BLaER1 (cell line): ENCODE results near the gene CACNG8.

ENCODE experiments used
- H3K27ac ChIP-seq: shearing (Covaris generic); formaldehyde crosslinking; 2 replicates; pipeline ENCODE4 v1.8.1; 2022
- H3K27me3 ChIP-seq: shearing (Covaris generic); formaldehyde crosslinking; 2 replicates; pipeline ENCODE4 v1.8.1; 2022
- H3K36me3 ChIP-seq: shearing (Covaris generic); formaldehyde crosslinking; 2 replicates; pipeline ENCODE4 v1.8.1; 2022
- H3K4me1 ChIP-seq: shearing (Covaris generic); formaldehyde crosslinking; 2 replicates; pipeline ENCODE4 v1.8.1; 2022
- H3K4me2 ChIP-seq: shearing (Covaris generic); formaldehyde crosslinking; 2 replicates; pipeline ENCODE4 v1.8.1; 2022
- H3K4me3 ChIP-seq: shearing (Covaris generic); formaldehyde crosslinking; 2 replicates; pipeline ENCODE4 v1.8.1; 2022
- H3K9ac ChIP-seq: shearing (Covaris generic); formaldehyde crosslinking; 2 replicates; pipeline ENCODE4 v1.8.1; 2022
- H3K9me3 ChIP-seq: shearing (Covaris generic); formaldehyde crosslinking; 2 replicates; pipeline ENCODE4 v1.8.1; 2022
- H4K20me1 ChIP-seq: shearing (Covaris generic); formaldehyde crosslinking; 2 replicates; pipeline ENCODE4 v1.8.1; 2022
- Cebpa-rat ChIP-seq: shearing (Covaris generic); IDR thresholded peaks from 2 replicates; pipeline ENCODE4 v1.8.1; 2022

The CACNG8 gene

DNA sequence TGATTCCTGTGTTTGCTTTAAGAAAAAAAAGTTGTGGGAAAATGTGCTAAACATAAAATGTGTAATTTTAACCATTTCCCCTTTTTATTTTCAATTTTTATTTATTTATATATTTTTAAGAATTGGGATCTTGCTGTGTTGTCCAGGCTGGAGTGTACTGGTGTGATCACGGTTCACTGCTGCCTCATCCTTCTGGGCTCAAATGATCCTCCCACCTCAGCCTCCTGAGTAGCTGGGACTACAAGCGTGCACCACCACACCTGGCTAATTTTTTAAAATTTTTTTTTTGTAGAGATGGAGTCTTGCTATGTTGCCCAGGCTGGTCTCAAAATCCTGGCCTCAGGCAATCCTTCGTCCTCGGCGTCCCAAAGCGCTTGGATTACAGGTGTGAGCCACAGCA lies 47.7 kb downstream of the CACNG8 start:
- H3K36me3 ChIP-seq = no peaks in the 10 kb centered on the region
- peaks cover 13% of the 10 kb centered on the region for H3K4me1 ChIP-seq
- no peak overlapping the region for H3K27ac ChIP-seq
- no peak for TF ChIP-seq Cebpa-rat
- no peak overlapping the region for H3K4me3 ChIP-seq
- H3K9ac ChIP-seq = no peak overlapping the region
- no peaks in the 10 kb centered on the region for H3K9me3 ChIP-seq
- no peak overlapping the region for H3K4me2 ChIP-seq
- H4K20me1 ChIP-seq = no peaks in the 10 kb centered on the region
- no peaks in the 10 kb centered on the region for H3K27me3 ChIP-seq

DNA sequence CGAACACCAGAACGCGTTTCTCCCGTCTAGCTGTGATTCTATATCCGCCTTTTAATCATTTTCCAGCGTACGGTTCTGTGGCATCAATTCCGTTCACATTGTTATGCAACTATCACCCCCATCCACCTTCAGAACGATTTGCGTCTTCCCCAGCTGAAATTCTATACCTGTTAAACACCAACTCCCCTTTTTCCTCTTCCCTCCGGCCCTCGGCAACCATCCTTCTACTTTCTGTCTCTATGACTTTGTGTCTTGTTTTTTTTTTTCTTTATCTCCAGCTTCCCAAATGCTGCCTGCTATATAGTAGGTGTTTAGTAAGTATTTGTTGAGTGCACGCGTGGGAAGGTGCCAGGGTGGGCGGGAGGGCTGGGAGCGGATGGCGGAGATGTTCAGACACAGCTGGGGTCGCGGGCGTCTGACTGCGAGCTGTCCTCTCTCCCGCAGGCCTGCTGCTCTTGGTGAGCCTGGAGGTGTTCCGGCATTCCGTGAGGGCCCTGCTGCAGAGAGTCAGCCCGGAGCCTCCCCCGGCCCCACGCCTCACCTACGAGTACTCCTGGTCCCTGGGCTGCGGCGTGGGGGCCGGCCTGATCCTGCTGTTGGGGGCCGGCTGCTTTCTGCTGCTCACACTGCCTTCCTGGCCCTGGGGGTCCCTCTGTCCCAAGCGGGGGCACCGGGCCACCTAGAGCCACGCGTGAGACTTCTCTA lies 48.9 kb downstream of the CACNG8 start:
- Histone ChIP-seq H4K20me1 (no peaks in the 10 kb centered on the region), H3K27me3 (no peaks in the 10 kb centered on the region), H3K4me1 (peaks cover 14% of the 10 kb centered on the region), H3K9ac (no peak overlapping the region), H3K4me3 (no peak overlapping the region), H3K36me3 (no peaks in the 10 kb centered on the region), H3K27ac (no peak overlapping the region), H3K4me2 (no peak overlapping the region), H3K9me3 (peaks cover 7% of the 10 kb centered on the region; the same call in 1 of the 2 replicates)
- TF ChIP-seq Cebpa-rat = no peak

GRCh38 chr19:54013866-54014265 lies 51.1 kb downstream of the CACNG8 start:
- Histone ChIP-seq H3K4me2 (no peak overlapping the region), H3K9ac (no peak overlapping the region), H3K27me3 (no peaks in the 10 kb centered on the region), H4K20me1 (no peaks in the 10 kb centered on the region), H3K9me3 (peaks cover 11% of the 10 kb centered on the region), H3K27ac (no peak overlapping the region), H3K4me1 (peaks cover 14% of the 10 kb centered on the region), H3K4me3 (no peak overlapping the region), H3K36me3 (no peaks in the 10 kb centered on the region)
- TF ChIP-seq Cebpa-rat = no peak

DNA sequence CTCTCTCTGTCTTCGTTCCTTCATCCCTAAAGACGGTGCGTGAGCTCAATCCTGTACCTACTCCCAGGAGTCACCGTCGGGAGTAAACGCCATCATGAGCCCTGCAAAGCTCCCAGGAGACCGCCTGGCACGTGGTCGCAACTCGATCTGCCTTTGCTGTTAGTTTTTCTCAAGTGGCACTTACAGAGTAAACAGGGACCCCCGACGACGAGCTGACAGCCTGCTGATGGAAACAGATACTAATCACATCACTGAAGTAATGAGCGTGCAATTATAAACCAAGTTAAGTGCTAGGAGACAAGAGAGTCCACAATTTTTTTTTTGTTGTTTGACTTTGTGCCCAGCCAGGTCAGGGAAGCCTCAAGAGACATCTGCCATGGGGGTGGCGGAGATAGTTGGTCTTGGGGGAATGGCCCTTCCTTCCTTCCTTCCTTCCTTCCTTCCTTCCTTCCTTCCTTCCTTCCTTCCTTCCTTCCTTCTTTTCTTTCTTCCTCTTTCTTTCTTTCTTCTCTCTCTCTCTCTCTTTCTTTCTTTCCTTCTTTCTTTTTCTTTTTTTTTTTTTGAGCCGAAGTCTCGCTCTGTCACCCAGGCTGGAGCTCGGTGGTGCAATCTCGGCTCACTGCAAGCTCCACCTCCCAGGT lies 52.3 kb downstream of the CACNG8 start:
- no peak overlapping the region for H3K9ac ChIP-seq
- no peak for TF ChIP-seq Cebpa-rat
- no peak overlapping the region for H3K4me3 ChIP-seq
- H3K27me3 ChIP-seq = no peaks in the 10 kb centered on the region
- peaks cover 11% of the 10 kb centered on the region for H3K9me3 ChIP-seq
- H3K36me3 ChIP-seq = no peaks in the 10 kb centered on the region
- H3K4me1 ChIP-seq = peaks cover 15% of the 10 kb centered on the region
- H3K4me2 ChIP-seq = peak overlapping the region; percentile 51
- 0 out of 2 replicates have a peak overlapping the region, but pooled peaks have one; percentile 13 for H3K27ac ChIP-seq
- H4K20me1 ChIP-seq = no peaks in the 10 kb centered on the region

GRCh38 chr19:54017261-54017660 lies 54.5 kb downstream of the CACNG8 start:
- no peak overlapping the region for H3K4me3 ChIP-seq

DNA sequence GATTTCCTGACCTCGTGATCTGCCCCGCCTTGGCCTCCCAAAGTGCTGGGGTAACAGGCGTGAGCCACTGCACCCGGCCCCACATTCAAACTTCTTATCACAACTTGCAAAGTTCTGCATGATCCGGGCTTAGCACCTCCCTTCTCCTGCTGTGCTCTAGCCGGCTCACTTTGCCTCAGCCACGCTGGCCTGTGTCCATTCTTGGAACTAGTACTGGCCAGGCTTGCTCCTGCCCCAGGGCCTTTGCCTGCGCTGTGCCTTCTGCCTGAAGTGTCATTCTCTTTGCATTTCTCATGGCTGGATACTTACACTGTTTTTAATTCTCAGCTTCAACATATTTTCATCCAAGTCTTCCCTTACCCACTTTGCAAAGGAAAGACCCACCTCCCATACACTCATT lies 58.6 kb downstream of the CACNG8 start:
- H3K27ac ChIP-seq = no peak overlapping the region
- no peak overlapping the region for H3K9ac ChIP-seq
- no peak for TF ChIP-seq Cebpa-rat
- no peak overlapping the region for H3K4me2 ChIP-seq
- H3K4me3 ChIP-seq = no peak overlapping the region
- H3K4me1 ChIP-seq = peaks cover 44% of the 10 kb centered on the region
- no peaks in the 10 kb centered on the region for H3K27me3 ChIP-seq
- no peaks in the 10 kb centered on the region for H4K20me1 ChIP-seq
- no peaks in the 10 kb centered on the region for H3K36me3 ChIP-seq
- H3K9me3 ChIP-seq = peaks cover 4% of the 10 kb centered on the region

More at GRCh38 chr19:54017261-54017660, 54.5 kb downstream of the CACNG8 start:
- Histone ChIP-seq H3K27me3 (no peaks in the 10 kb centered on the region), H3K27ac (no peak overlapping the region), H3K9me3 (peaks cover 11% of the 10 kb centered on the region), H3K36me3 (no peaks in the 10 kb centered on the region), H3K4me2 (no peak overlapping the region), H3K9ac (no peak overlapping the region), H3K4me1 (peaks cover 22% of the 10 kb centered on the region), H4K20me1 (no peaks in the 10 kb centered on the region)
- TF ChIP-seq Cebpa-rat = no peak

- no peak overlapping the region for H3K9ac ChIP-seq
- H3K27ac ChIP-seq = no peak overlapping the region
- no peaks in the 10 kb centered on the region for H3K36me3 ChIP-seq
- H4K20me1 ChIP-seq = no peaks in the 10 kb centered on the region
- H3K4me1 ChIP-seq = peaks cover 50% of the 10 kb centered on the region
- TF ChIP-seq Cebpa-rat = no peak
- H3K4me2 ChIP-seq = no peak overlapping the region
- peaks cover 4% of the 10 kb centered on the region; the same call in 1 of the 2 replicates for H3K9me3 ChIP-seq
- H3K27me3 ChIP-seq = no peaks in the 10 kb centered on the region
- H3K4me3 ChIP-seq = no peak overlapping the region
Observed at GRCh38 chr19:54021932-54022331, 59.2 kb downstream of the CACNG8 start.

DNA sequence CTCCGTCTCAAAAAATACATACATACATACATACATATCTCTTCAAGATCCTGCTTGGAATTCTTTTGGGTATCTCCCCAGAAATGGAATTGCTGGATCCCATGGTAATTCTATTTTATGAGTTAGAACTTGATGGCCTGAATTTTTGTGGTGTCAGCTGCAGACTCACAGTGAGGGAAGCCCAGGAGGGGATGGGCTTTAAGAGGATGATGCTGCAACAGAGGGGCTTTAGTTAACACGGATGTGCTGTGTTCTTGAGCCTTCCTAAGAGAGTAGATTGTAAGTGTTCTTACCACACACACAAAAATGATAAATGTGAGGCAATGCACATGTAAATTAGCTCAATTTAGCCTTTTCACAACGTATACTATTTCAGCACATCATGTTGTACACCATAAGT lies 60.5 kb downstream of the CACNG8 start:
- H3K36me3 ChIP-seq = no peaks in the 10 kb centered on the region
- H3K27ac ChIP-seq = no peak overlapping the region
- peak overlapping the region; percentile 78 for H3K4me2 ChIP-seq

DNA sequence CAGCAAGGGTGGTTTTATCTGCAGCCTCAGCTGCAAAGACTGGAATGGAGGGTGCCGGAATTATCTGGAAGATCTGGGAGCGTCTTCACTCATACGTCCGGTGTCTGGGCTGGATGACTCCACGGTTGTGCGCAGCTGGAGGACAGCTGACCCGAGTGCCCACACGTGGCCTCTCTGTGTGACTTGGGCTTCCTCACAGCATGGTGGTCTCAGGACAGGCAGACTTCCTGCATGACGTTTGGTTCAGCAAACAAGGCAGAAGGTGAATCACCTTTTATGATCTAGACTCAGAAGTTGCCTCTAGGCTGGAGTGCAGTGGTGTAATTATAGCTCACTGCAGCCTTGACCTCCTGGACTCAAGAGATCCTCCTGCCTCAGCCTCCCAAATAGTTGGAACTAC lies 61.9 kb downstream of the CACNG8 start:
- peak overlapping the region; percentile 78 for H3K4me2 ChIP-seq
- no peaks in the 10 kb centered on the region for H3K36me3 ChIP-seq
- no peak for TF ChIP-seq Cebpa-rat
- no peak overlapping the region for H3K9ac ChIP-seq
- no peak overlapping the region for H3K4me3 ChIP-seq
- H3K4me1 ChIP-seq = peaks cover 57% of the 10 kb centered on the region
- no peaks in the 10 kb centered on the region for H3K27me3 ChIP-seq
- H4K20me1 ChIP-seq = no peaks in the 10 kb centered on the region
- H3K9me3 ChIP-seq = no peaks in the 10 kb centered on the region
- peak overlapping the region; percentile 30; the same call in 1 of the 2 replicates for H3K27ac ChIP-seq

More for the DNA sequence above, 60.5 kb downstream of the CACNG8 start:
- H3K4me1 ChIP-seq = peaks cover 52% of the 10 kb centered on the region
- H3K27me3 ChIP-seq = no peaks in the 10 kb centered on the region
- H3K9me3 ChIP-seq = no peaks in the 10 kb centered on the region
- H3K4me3 ChIP-seq = no peak overlapping the region
- no peak overlapping the region for H3K9ac ChIP-seq
- H4K20me1 ChIP-seq = no peaks in the 10 kb centered on the region
- no peak for TF ChIP-seq Cebpa-rat

DNA sequence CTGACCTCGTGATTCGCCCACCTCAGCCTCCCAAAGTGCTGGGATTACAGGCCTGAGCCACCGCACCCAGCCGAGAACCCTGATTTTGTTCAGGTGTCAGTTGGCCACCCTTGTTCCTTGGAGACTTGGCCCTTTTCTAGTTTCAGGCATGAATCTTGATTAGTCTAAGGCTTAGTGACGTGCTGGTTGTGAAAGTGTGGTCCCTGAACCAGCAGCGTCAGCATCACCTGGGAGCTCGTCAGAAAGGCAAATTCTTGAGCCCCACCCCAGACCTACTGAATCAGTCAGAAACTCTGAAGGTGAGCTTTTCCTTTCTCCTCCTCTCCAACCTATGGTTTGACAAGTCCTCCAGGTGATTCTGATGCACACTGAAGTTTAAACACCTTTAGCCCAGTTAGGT lies 63.9 kb downstream of the CACNG8 start:
- peaks cover 65% of the 10 kb centered on the region for H3K4me1 ChIP-seq
- no peaks in the 10 kb centered on the region for H4K20me1 ChIP-seq
- TF ChIP-seq Cebpa-rat = no peak
- no peak overlapping the region for H3K9ac ChIP-seq
- no peak overlapping the region; the same call in 1 of the 2 replicates for H3K4me2 ChIP-seq
- H3K27me3 ChIP-seq = no peaks in the 10 kb centered on the region
- H3K27ac ChIP-seq = no peak overlapping the region
- no peak overlapping the region for H3K4me3 ChIP-seq
- no peaks in the 10 kb centered on the region for H3K9me3 ChIP-seq
- H3K36me3 ChIP-seq = no peaks in the 10 kb centered on the region
